Mucosa of gallbladder (tissue), 1 donor: ENCODE measurements around the gene CDCA4. TPM values are rescaled to one million over a fixed set of nuclear protein-coding genes. Genes with fewer than 3 reads are reported as not detected.

Source experiments
- total RNA-seq: library from RNA; stranded (reverse); gene quantifications from one replicate; pipeline ENCODE4 v1.2.1, GENCODE V29; 2021
- donor health status: DM: no; HTN: no; CAD: no.

The CDCA4 gene
- total RNA-seq, 1 donor from 2014 or later: 5.4 TPM

Other genes starting within 250 kb of the CDCA4 start
- 166 TPM for gene AKT1, start 225.3 kb downstream of the CDCA4 start, total RNA-seq
- 10.3 TPM for gene ZBTB42, start 220.0 kb downstream of the CDCA4 start, total RNA-seq
- gene CEP170B, start 155.8 kb downstream of the CDCA4 start, total RNA-seq: 95.6 TPM
- gene PLD4, start 96.2 kb downstream of the CDCA4 start, total RNA-seq: 16.7 TPM
- gene AHNAK2, start 42.7 kb downstream of the CDCA4 start, total RNA-seq: 16.0 TPM
- 17.3 TPM for gene CLBA1, start 35.3 kb downstream of the CDCA4 start, total RNA-seq
- gene GPR132, start 44.3 kb upstream of the CDCA4 start, total RNA-seq: 3.7 TPM
- gene JAG2, start 147.7 kb upstream of the CDCA4 start, total RNA-seq: 12.7 TPM
- gene NUDT14, start 160.2 kb upstream of the CDCA4 start, total RNA-seq: 47.2 TPM
- gene BTBD6, start 227.4 kb upstream of the CDCA4 start, total RNA-seq: 50.8 TPM